LoVo (cell line): Measurements from ENCODE around the gene CCDC187.
A peak's percentile ranks its signal among the peaks of the same experiment; 100 is the strongest.

Experiments used
- DNase-seq: peaks from one replicate; pipeline ENCODE4 v3.0.0-alpha.2; 2016; ENCODE audit warnings: low spot score

CCDC187 gene

DNA sequence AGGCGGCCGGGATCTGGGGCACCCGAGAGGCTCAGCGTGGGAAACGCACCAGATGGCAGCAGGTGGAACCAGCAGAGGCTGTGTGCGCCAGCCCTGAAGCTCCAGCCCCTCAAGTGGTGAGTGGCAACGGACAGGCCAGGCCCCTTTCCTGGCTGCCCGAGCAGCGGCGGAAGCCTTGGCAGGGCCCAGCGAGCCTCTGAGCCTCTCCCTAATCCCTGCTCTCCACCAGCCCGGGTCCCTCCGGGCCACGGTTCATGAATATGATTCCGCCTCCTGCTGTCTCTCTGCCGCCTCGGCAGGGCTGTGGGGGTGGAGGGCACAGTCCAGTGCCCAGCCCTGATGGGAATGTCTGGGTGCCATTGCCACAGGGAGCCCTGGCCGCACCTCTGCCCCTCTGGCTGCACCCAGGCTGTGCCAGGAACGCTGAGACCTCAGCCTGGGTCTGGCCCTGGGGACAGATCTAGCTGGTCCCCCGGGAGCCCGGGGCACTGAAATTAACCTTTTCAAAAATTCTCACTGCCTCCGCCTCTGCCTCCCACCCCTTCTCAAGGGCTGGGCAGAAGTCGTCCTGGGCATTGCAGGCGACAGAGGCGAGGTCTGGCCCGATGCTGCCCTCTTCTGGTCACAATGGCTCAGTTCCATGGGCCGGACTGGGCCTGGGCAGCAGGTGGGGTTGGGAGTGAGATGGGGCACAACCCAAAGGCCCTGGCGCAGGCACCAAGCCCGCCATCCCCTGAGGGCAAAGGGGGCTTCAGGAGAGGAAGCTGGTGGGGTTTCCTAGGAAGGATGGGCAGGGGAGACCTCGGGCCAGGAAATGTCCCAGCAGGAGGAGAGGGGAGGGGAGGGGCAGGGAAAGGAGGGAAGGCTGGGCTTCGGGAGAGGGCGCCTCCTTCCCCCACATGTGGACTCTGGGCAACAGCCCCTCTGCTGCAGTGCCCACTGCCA is 20.3 kb downstream of the CCDC187 start:
- DNase-seq = peak; percentile 71

DNA sequence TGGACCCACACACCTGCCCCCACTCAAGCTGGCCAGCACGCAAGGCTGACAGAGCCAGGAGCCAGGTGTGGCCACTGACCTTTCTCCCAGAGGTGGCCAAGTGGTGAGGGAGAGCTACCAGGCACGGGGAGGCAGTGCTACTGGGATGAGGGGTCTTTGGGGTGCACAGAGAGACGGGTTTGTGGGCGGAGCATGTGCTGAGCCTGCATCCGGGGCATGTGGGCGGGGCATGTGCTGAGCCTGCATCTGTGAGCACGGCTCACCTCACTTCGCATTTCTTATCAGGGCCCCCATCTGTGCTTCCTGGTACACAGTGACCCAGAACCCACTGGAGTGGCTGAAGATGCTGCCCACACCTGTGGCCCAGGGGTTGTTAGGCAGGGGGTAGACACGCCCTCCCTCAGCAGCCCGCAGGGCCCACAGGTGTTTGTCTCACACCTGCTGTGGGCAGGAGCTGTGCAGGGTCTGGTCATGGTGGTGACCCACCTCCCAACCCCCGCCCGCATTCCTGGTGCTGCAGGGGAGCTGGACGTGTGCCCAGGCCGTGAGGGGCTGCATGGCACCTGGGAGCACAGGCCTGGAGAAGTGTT is 21.5 kb downstream of the CCDC187 start:
- DNase-seq = no peak

DNA sequence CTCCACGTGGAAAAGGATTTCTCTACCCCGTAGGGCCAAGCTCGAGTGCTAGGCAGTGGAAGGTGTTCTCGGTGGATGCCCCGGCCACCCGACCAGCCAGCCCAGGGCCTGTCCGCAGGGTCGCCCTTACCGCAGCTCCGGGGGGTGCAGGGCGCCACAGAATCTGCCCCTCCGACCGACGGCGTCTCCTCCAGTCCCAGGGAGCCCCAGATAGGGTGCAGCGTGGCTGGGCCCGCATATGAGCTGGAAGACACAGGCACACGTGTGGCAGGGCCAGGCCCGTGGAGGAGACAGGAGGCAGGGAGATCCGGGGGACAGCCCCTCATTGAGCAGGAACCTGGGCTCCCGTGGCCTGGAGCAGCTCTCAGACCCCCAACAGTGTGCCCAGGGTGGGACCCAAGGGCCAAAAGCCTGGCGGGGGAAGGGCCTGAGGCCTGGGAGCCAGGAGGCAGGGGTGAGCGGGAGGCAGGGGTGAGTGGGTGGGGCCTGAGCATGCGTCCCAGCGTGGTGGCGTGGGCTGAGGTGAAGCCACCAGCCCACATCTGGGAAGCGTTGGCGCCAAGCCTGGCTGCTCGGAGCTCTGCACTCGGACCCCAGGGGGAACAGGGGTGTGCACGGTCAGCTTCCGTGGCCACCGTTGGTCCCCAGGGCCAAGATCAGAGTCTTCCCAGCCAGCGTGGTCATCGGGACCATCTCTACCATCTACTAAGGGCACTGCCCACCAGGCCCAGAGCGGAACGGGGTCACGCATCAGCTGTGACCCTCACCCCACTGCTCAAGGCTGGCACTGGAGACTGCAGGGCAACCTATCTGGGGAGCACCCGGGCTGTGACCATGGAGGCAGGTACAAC is 22.2 kb downstream of the CCDC187 start:
- no peak for DNase-seq

DNA sequence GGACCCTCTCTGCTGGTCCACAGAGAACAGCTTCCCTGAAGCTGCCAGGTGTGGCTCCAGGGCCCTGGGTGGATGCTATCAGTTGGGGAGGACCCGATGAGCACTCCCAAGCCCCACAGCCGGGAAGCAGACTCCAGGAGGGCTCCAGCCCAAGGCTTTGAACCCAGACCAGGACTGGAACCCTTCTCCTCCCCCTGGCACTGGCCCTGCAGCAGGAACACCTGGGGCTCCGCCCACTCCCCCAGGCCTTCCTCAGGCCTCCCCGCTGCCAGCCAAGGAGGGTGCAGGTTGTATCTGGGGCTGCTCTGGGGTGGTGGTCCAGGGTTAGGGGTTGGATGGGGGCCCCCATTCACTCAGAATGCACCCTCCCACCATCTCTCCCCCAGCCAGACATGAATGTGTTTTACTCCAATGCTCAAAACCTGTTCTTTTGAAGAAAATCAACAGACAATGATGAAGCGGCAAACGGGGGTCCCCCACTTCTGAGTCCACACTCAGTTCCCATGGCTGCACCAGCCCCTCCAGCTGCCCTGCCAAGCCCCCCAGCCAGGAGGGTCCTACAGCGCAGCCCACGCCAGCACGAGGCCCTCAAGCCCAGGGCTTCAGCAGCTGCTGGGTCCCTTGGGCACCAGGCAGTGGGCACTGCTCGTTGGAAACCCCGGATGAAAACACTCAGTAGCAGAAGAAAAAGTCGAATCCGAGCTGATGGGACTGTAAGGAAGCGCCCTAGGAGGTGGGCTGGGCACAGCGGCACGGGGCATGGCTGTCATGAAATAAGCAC is 23.2 kb downstream of the CCDC187 start:
- no peak for DNase-seq

DNA sequence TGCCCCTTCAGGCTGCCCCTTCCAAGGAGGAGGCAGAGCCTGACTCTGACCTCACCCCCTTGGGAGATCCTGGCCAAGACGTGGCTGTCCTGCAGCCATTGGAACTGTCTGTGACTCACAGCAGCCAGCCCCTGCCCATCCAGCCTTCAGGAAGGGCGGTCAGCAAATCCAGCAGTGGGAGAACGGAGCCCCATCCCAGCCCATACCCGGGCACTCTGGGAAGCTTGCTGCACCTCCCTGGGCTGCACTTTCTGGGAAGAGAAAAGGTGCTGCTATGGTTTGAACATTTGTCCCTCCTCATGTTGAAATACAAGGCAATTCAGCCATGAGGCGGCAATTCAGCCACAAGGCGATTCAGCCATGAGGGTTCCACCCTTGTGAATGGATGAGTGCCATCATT is 24.4 kb downstream of the CCDC187 start:
- DNase-seq = no peak

DNA sequence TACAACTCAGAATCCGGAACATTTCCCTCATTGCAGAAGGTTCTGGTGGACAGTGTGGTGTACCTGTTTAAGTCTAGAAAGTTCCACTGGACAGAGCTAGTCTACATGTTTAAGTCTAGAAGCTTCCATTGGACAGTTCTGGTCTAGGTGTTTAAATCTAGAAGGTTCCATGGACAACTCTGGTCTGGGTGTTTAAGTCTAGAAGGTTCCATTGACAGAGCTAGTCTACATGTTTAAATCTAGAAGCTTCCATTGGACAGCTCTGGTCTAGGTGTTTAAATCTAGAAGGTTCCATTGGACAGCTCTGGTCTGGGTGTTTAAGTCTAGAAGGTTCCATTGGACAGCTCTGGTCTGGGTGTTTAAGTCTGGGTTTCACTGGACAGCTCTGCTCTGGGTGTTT is 25.0 kb downstream of the CCDC187 start:
- DNase-seq = no peak

DNA sequence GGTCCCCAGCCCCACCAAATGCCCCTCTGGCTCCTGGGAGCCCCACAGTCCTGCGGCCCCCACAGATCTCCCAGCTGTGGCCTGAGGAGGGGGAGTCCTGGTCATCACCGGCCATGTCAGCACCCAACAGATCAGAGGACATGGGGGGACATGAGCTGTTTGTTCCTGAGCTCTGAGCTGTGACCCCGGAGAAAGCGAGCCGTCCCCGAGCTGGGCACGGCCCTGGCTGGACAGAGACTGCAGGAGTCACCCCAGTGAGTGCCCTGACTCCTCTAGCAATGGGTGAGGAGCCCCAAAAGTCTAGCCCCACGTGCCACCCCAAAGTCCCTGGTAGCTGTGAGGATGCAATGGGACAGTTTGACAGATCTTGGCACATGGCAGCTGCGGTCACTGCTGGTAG is 25.7 kb downstream of the CCDC187 start:
- no peak for DNase-seq

DNA sequence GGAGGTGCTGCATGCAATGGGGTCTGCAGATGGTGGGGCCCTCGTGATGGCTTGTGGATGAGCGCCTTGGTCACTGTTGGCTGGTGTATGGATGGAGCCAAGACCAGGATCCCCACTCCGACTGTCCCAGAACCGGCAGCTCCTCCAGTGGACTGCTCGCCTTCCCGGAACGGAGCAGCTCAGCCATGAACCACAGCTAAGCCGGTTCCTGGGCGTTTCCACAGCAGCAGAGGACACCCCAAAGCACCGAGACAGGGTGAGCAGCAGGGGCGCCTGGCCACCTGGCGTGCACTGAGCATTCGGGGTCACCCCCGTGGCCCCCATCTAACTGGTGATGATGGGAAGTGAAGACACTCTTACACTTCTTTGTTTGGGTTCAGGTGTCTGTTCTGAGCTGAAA is 26.1 kb downstream of the CCDC187 start:
- DNase-seq = no peak

DNA sequence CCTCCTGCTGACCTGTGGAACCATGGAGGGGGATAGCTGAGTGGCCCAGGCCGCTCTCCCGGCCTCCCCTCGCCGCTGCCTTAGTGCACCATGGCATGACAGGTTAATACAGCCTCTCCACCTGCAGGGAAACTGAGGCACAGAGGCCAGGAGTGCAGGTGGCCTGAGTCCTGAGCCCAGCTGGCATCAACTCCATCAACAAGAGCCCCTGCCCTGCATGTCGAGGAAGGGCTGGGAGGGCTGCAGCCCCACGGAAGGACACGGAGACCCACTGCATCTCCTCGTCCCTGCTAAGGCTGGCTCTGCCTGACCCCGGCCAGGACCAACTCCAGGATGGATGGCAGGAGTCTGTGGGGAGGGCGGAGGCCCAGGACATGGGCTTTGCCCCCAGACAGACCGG is 27.2 kb downstream of the CCDC187 start:
- no peak for DNase-seq

DNA sequence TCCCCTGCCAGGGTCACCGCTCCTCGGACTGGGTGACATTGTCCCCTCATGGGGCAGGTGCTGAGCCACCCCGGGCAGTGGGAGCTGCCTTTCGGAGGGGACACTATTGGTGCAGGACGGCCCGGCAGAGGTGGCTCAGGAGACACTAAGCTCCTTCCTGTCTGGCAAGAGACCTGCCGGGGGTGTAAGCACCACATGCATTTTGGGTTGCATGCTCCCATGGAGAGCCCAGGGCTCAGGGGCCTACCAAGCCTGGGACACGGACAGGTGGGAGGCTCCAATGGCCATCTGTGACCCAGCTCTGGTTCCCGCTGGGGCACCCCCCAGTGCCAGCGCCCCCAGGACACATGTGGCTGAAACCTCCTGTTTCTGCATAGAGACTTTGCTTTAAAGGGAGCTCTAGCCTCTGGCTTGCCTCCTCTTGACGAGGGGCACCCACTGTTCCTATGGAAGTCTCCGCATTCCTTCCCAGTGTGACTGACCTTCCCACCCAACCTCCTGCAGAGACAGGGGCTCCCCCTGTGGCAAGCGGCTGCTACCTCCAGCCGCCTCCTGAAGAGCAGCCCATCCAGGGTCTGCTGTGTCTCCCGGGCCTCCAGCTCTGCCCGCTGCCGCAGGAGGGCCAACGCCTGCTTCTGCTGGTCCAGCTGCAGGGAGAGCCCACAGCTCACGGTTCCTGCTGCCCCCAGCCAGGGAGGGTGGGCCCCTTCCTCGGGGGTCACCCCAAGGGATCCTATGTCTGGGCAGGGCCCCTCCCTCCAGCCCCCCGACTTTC is 28.1 kb downstream of the CCDC187 start:
- DNase-seq = no peak

DNA sequence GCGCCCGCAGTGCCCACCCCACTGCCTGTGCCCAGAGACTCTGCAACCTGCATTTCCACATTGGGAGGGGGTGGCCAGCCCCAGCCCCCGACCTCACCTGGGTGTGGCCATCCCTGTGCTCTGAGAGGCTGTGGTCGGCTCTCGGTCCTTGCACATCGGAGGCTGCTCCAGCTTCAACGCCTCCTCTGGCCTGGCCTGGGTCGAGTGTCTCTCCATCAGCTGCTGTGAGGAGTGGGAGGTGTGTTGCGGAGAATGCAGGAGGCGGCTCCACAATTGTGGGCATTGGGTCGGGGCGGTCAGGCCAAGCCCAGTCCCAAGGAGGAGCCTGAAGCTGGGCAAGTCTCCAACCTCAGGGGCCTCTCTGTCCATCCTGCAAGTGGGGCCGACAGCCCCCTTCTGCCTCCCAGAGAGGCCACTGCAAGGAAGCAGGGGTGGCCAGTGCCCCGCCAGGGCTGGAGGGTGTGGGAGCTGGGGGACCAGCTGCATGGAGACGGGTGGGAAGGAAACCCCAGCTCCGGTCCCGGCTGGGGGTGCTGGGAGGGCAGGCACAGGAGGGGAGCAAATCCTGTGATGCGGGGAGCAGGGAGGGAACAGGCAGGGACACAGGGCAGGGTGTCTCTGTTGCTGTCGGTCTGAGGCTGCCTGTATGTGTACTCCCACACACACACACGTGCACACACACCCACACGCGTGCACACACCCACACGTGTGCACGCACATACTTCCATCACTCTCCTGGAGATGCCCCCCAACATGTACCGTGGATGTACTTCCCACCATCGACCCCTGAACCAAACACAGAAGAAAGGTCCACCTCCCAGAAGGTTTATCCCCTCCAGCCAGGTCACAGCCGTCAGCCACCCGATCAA is 28.9 kb downstream of the CCDC187 start:
- DNase-seq = no peak

DNA sequence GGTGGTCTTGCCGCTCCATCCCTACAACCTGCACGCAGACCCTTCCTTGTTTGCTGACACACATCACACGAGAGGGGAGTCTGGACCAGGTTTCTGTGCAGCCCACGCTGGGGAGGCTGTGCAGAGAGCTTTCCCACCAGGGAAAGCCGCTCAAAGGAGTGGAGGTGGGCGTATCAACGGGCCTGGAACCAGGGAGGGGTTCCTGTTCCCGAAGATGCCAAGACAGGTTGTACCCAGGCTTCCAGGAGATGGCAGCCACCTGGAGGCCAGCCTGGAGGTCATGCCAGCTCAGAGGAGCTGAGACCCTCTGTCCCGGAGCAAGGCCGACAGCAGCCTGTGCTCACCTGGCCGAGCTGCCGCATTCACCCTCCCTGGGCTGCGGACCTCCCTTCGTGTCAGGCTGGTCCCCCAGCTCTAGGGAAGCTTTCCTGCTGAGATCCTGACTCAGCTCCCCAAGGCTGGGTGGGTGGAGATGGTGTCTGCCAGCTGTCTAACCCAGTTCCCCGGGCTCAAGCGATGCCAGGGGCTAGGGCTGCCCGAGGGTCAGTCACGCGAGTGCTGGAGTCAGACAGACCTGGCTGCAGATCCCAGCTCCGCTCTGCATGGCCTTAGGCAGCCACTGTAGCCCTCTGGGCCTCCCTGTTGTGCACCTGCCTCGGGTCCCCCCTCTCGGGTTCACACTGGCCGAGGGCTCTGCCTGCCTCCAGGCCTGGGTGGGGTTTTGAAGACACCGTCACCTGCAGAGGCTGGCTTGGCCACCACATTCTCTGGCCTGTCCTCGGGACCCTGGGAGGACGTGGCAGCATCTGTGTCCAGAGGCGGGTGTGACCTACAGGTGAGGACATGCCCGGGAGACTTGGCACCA is 29.7 kb downstream of the CCDC187 start:
- no peak for DNase-seq

DNA sequence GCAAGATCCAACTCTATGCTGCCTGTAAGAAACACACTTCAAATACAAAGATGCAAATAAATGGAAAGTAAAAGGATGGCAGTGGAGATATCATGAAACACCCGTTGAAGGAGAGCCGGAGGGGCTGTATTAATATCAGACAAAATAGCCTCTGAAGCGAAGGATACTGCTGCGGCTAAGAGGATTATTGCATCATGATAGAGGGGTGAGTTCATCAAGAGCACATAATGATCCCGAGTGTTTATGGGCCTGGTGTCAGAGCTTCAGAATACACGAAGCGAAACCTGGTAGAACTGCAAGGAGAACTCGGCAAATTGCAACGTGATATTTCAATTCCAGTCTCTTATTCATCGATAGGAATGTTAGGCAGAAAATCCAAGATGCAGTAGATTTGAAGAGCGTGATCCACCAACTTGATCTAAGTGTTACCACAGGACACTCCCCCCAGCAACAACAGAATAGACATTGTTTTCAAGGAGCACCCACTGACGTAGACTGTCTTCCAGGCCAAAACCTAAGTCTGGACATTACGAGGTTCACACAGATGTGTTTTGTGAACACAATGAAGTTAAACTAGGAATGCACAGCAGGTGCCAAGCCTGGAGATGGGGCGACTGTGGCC is 30.5 kb downstream of the CCDC187 start:
- DNase-seq = no peak

DNA sequence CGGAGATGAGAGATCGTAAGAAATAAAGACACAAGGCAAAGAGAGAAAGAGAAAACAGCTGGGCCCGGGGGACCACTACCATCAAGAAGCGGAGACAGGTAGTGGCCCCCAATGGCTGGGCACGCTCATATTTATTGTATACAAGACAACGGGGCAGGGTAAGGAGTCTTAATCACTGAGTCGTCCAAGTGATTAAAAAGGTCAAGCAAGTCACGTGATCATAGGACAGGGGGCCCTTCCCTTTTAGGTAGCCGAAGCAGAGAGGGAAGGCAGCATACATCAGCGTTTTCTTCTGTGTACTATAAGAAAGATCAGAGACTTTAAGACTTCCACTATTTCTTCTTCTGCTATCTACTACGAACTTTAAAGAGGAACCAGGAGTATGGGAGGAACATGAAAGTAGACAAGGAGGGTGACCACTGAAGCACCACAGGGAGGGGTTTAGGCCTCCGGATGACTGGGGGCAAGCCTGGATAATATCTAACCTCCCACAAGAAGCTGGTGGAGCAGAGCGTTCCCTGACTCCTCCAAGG is 33.7 kb downstream of the CCDC187 start:
- DNase-seq = no peak

DNA sequence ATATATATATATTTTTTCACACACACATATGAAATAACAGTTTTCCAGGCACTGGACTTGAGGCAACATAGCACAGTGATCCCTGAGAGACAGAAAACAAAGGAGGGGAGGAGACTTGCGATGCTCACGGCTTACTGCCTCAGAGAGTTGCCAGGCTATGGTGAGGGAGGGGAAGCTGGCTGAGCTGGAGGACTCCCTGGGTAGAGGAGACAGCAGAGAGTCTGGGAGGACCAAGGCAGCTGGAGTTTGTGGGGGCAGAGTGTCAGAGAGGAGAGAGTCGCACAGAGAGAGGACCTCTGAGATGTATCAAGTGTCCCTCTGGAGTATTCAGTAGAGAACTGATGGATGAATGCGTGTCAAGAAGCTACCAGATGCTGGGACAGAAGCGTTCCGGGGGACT is 35.2 kb downstream of the CCDC187 start:
- no peak for DNase-seq

DNA sequence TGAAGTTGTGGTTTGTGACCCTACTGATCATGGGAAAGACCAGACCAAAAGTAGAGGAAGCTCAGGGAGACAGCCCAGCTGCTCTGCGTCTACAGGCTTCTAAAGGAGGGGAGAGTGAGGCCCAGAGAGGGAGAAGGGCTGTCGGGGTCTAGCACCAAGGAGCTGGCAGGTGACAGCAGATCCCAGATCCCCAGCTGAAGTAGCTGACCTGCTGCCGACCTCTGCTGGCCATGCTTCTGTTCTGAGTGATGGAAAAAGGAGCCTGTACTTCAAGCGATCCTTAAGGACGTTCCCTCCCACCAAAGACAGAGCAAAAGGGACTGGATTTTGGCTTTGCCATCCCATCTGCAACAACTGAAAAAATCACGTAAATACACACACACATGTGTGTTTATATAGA is 35.6 kb downstream of the CCDC187 start:
- DNase-seq = no peak

DNA sequence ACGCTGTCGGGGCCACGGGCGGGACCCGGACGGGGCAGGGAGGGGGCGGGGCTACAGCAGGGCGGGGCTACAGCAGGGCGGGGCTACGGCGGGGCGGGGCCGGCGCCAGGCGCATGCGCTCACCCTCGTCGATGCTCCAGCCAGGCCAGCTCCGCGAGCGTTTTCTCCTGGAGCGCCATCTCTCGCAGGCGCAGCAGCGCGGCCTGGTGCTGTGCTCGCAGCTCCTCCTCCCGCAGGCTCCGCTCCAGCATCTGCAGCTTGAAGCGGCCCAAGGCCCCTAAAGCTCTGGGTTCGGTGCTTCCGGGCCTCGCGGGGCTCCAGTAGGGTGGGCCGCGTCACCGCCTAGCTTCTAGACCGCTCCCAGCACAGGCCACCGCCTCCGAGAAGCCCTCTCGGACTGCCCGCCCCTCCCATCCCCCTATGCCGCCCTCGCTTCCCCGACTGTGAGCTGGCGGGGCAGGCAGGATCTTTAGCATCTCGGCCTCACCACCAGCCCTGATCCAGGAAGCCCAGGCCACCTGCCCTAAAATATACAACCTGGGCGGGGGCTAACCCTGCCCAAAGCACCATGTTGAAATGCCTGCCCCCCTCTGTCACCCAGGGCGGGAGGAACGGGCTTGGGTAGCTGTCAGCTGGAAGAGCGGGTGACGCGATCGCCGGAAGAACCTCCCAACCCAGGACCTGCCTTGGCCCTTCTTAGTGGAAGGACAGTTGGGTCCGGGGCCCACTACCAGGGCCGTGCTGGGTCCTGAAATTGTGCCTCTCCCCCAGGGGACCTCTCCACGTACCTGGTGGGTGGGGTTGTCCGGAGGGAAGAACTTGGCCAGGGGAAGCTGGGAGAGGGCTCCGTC is 36.4 kb downstream of the CCDC187 start:
- DNase-seq = peak; percentile 86
